ENCODE measurements around the gene FAM228B. TPM values are rescaled to one million over a fixed set of nuclear protein-coding genes. Genes with fewer than 3 reads are reported as not detected.

Gene FAM228B
- polyA plus RNA-seq, 1 donor (not counting 4 experiments of a cell fraction or from before 2014, with no cell fraction given), result 2.0 TPM

- Histone ChIP-seq H3K36me3 (ENCODE audit: control insufficient read depth in 2 of 2, extremely low read depth in 1 of 2, insufficient read depth in 2 of 2, low read length in 2 of 2) (peaks cover 6 to 12% of the 10 kb centered on the region in 2 experiments), H2AFZ (ENCODE audit: control insufficient read depth, low read length) (no peak overlapping the region), H3K9me3 (ENCODE audit: control insufficient read depth, low read depth, low read length) (no peaks in the 10 kb centered on the region), H3K4me1 (ENCODE audit: control insufficient read depth, extremely low read depth, insufficient read depth, low read length) (no peaks in the 10 kb centered on the region), H3K9ac (ENCODE audit: control insufficient read depth, extremely low read depth, insufficient read depth, low read length) (no peak overlapping the region), H3K4me2 (ENCODE audit: control insufficient read depth, extremely low read depth, insufficient read depth, low read depth, low read length) (no peak overlapping the region), H3K9me1 (ENCODE audit: control insufficient read depth, extremely low read depth, insufficient read depth, low read length) (no peaks in the 10 kb centered on the region), H3K27ac (ENCODE audit: control insufficient read depth, insufficient read depth, low read length) (no peak overlapping the region), H3K4me3 (ENCODE audit: control insufficient read depth in 2 of 3, extremely low read depth in 1 of 3, insufficient read depth in 2 of 3, low read depth in 1 of 3, low read length in 3 of 3) (no peak overlapping the region), H4K20me1 (ENCODE audit: control insufficient read depth, extremely low read depth, insufficient read depth, low read length) (no peaks in the 10 kb centered on the region), H3K27me3 (ENCODE audit: control insufficient read depth, extremely low read depth, insufficient read depth, low read length) (no peaks in the 10 kb centered on the region), H3K79me2 (ENCODE audit: control insufficient read depth, insufficient read depth, low read length) (no peaks in the 10 kb centered on the region)
- FAIRE-seq, result no peak
- dilution Hi-C loops (cut with MboI; ENCODE audit: extremely low pct_ligation_motif_present, low sequenced_read_pairs), result no loop called here
- TF ChIP-seq EZH2 (IDR thresholded peaks at IDR 0.05; ENCODE audit: low read length), result no peak
- TF ChIP-seq CTCF (optimal IDR thresholded peaks at IDR 0.05 in 1 of 3, IDR thresholded peaks at IDR 0.05 in 1 of 3, conservative IDR thresholded peaks at IDR 0.05 in 1 of 3; ENCODE audit: extremely low read depth in 1 of 3, insufficient read depth in 2 of 3, low read length in 3 of 3), result no peak
- DNase-seq (ENCODE audit: low read depth, low spot score), result no peak
These were observed 88.1 kb downstream of the FAM228B start for GRCh38 chr2:24211408-24211807.

DNA sequence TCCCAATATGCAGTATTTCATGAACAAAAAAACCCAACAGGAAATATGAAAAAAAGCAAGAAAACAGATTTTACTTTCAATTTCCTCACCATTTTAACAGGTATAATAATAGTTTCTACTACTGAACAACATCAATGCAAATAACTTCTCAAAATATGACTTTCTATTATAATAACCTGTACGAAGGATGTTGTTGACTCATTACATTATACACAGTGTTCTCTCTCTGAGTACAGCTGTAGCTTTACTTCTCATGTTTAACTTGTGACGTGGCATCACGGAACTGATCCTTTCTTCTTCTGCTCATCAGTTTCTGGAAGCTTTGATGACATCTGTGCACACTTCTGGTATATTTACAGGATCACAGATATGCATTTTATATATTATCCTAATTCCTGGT is 91.6 kb downstream of the FAM228B start:
- Histone ChIP-seq H3K36me3 (ENCODE audit: control insufficient read depth in 2 of 2, extremely low read depth in 1 of 2, insufficient read depth in 2 of 2, low read length in 2 of 2) (peaks cover 6 to 9% of the 10 kb centered on the region in 2 experiments), H3K9me1 (ENCODE audit: control insufficient read depth, extremely low read depth, insufficient read depth, low read length) (no peaks in the 10 kb centered on the region), H3K9ac (ENCODE audit: control insufficient read depth, extremely low read depth, insufficient read depth, low read length) (no peak overlapping the region), H3K79me2 (ENCODE audit: control insufficient read depth, insufficient read depth, low read length) (no peaks in the 10 kb centered on the region), H4K20me1 (ENCODE audit: control insufficient read depth, extremely low read depth, insufficient read depth, low read length) (no peaks in the 10 kb centered on the region), H3K4me1 (ENCODE audit: control insufficient read depth, extremely low read depth, insufficient read depth, low read length) (no peaks in the 10 kb centered on the region), H2AFZ (ENCODE audit: control insufficient read depth, low read length) (no peak overlapping the region), H3K27ac (ENCODE audit: control insufficient read depth, insufficient read depth, low read length) (no peak overlapping the region), H3K4me2 (ENCODE audit: control insufficient read depth, extremely low read depth, insufficient read depth, low read depth, low read length) (no peak overlapping the region), H3K9me3 (ENCODE audit: control insufficient read depth, low read depth, low read length) (no peaks in the 10 kb centered on the region), H3K27me3 (ENCODE audit: control insufficient read depth, extremely low read depth, insufficient read depth, low read length) (no peaks in the 10 kb centered on the region), H3K4me3 (ENCODE audit: control insufficient read depth in 2 of 3, extremely low read depth in 1 of 3, insufficient read depth in 2 of 3, low read depth in 1 of 3, low read length in 3 of 3) (no peak overlapping the region)
- no peak for TF ChIP-seq EZH2 (IDR thresholded peaks at IDR 0.05; ENCODE audit: low read length)
- TF ChIP-seq CTCF (optimal IDR thresholded peaks at IDR 0.05 in 1 of 3, IDR thresholded peaks at IDR 0.05 in 1 of 3, conservative IDR thresholded peaks at IDR 0.05 in 1 of 3; ENCODE audit: extremely low read depth in 1 of 3, insufficient read depth in 2 of 3, low read length in 3 of 3), result no peak
- dilution Hi-C loops (cut with MboI; ENCODE audit: extremely low pct_ligation_motif_present, low sequenced_read_pairs), result no loop called here
- FAIRE-seq, result no peak
- DNase-seq (ENCODE audit: low read depth, low spot score), result no peak

Other genes with a start within 250 kb of the FAM228B start
- 2.7 to 4.4 TPM (median 3.6 TPM) in 3 replicates for gene ATAD2B, start 196.3 kb upstream of the FAM228B start, polyA plus RNA-seq
- 5.7 to 11.7 TPM (median 10.1 TPM) in 3 replicates for gene UBXN2A, start 183.0 kb upstream of the FAM228B start, polyA plus RNA-seq
- 0.03 to 0.12 TPM (median 0.10 TPM) in 3 replicates for gene MFSD2B, start 113.4 kb upstream of the FAM228B start, polyA plus RNA-seq
- 10.8 to 11.4 TPM (median 11.0 TPM) in 3 replicates for gene WDCP, start 76.1 kb upstream of the FAM228B start, polyA plus RNA-seq
- gene FKBP1B, start 73.7 kb upstream of the FAM228B start, polyA plus RNA-seq, result 21.9 to 27.9 TPM (median 24.5 TPM) in 3 replicates
- gene SF3B6, start 47.1 kb upstream of the FAM228B start, polyA plus RNA-seq, result 189 to 347 TPM (median 265 TPM) in 3 replicates
- 30.9 to 53.9 TPM (median 36.3 TPM) in 3 replicates for gene TP53I3, start 38.6 kb upstream of the FAM228B start, polyA plus RNA-seq
- gene PFN4, start 135 bp upstream of the FAM228B start, polyA plus RNA-seq, result 0.14 to 0.28 TPM (median 0.16 TPM) in 3 replicates
- not detected in 3 replicates for gene FAM228A, start 51.6 kb downstream of the FAM228B start, polyA plus RNA-seq
- gene ITSN2, start 237.1 kb downstream of the FAM228B start, polyA plus RNA-seq, result 15.2 to 19.7 TPM (median 17.8 TPM) in 3 replicates

Measured in keratinocyte (primary cell).